H1 (cell line): ENCODE measurements around the gene FLT4. TPM values are rescaled to one million over a fixed set of nuclear protein-coding genes. Genes with fewer than 3 reads are reported as not detected.

ENCODE experiments used
- CTCF ChIA-PET: fragments of 300-600 bp; sonication (Branson Sonifier 250); formaldehyde crosslinking; loops from one replicate; lab custom pipeline; 2021; ENCODE audit not compliant: partially characterized antibody; lab: Charles Lee
- POLR2A ChIA-PET: fragments of 300-600 bp; sonication (Branson Sonifier 250); formaldehyde crosslinking; loops from one replicate; lab custom pipeline; 2021; ENCODE audit warnings: inconsistent platforms; ENCODE audit not compliant: partially characterized antibody; lab: Charles Lee
- DNase-seq, 2 experiments: peaks; one replicate each; pipeline versions ENCODE4 v3.0.0 to v3.0.0-alpha.2; 2010 to 2022; ENCODE audit warnings: low spot score in 2 of 2, low read depth in 1 of 2, mixed read lengths in 1 of 2
- FAIRE-seq: peaks from 2 replicates; lab custom pipeline; 2011; peaks lifted over from hg19 to GRCh38; lab: Jason Lieb, UNC
- H2AFZ ChIP-seq: 2 replicates; pipeline ENCODE4 v1.8.1; 2012; ENCODE audit warnings: low read length, inconsistent platforms
- H2AK5ac ChIP-seq: 2 replicates; pipeline ENCODE4 v1.6.1; 2013; ENCODE audit warnings: low read depth, low read length
- H2BK120ac ChIP-seq: replicated peaks from 2 replicates; pipeline ENCODE3; 2013; ENCODE audit warnings: low read depth, low read length, inconsistent platforms
- H2BK12ac ChIP-seq: 2 replicates; pipeline ENCODE4 v1.6.1; 2013; ENCODE audit warnings: low read depth, low read length
- H2BK15ac ChIP-seq: 2 replicates; pipeline ENCODE4 v1.6.1; 2013; ENCODE audit warnings: low read length
- H2BK20ac ChIP-seq: 2 replicates; pipeline ENCODE4 v1.6.1; 2013; ENCODE audit warnings: low read length
- H2BK5ac ChIP-seq: 2 replicates; pipeline ENCODE4 v1.6.1; 2013; ENCODE audit warnings: low read depth, low read length
- H3K14ac ChIP-seq: 2 replicates; pipeline ENCODE4 v1.6.1; 2013; ENCODE audit warnings: inconsistent platforms; ENCODE audit not compliant: insufficient read length
- H3K18ac ChIP-seq: 2 replicates; pipeline ENCODE4 v1.6.1; 2013; ENCODE audit warnings: low read length; ENCODE audit errors: extremely low read depth
- H3K23ac ChIP-seq: 2 replicates; pipeline ENCODE4 v1.6.1; 2013; ENCODE audit warnings: inconsistent platforms; ENCODE audit not compliant: insufficient read length
- H3K23me2 ChIP-seq: 2 replicates; pipeline ENCODE4 v1.6.1; 2013; ENCODE audit warnings: low read depth, low read length
- H3K27ac ChIP-seq: 2 replicates; pipeline ENCODE4 v1.6.1; 2011; ENCODE audit warnings: low read depth, low read length, inconsistent platforms
- H3K27me3 ChIP-seq, 4 experiments: replicated peaks in 1 of 4; 1 replicate in 1 of 4; 2 replicates in 3 of 4; pipeline versions ENCODE4 v1.6.1 to v1.8.1; 2011 to 2013; ENCODE audit warnings: low read length in 3 of 4, mild to moderate bottlenecking in 3 of 4, inconsistent platforms in 2 of 4, mixed read lengths in 2 of 4, moderate library complexity in 1 of 4; ENCODE audit not compliant: control insufficient read depth in 3 of 4, insufficient read depth in 3 of 4; ENCODE audit errors: extremely low read depth in 1 of 4
- H3K36me3 ChIP-seq, 4 experiments: 2 replicates each; pipeline versions ENCODE4 v1.6.1 to v1.8.1; 2011 to 2013; ENCODE audit warnings: mild to moderate bottlenecking in 4 of 4, low read length in 3 of 4, moderate library complexity in 2 of 4, control low read depth in 1 of 4, inconsistent platforms in 1 of 4; ENCODE audit not compliant: insufficient read depth in 4 of 4, control insufficient read depth in 2 of 4
- H3K4ac ChIP-seq: replicated peaks from 2 replicates; pipeline ENCODE3; 2013; ENCODE audit warnings: low read length, low read depth, mixed read lengths, inconsistent platforms; ENCODE audit not compliant: insufficient read length
- H3K4me1 ChIP-seq, 4 experiments: replicated peaks in 1 of 4; 1 replicate in 1 of 4; 2 replicates in 3 of 4; pipeline versions ENCODE4 v1.6.1 to v1.8.1; 2011 to 2013; ENCODE audit warnings: low read length in 3 of 4, inconsistent platforms in 2 of 4, mixed read lengths in 1 of 4; ENCODE audit not compliant: insufficient read depth in 4 of 4, control insufficient read depth in 3 of 4
- H3K4me2 ChIP-seq, 2 experiments: 2 replicates each; pipeline versions ENCODE4 v1.6.1 to v1.8.1; 2011 to 2013; ENCODE audit warnings: low read depth in 2 of 2, low read length in 2 of 2, control low read depth in 1 of 2, inconsistent platforms in 1 of 2, mild to moderate bottlenecking in 1 of 2; ENCODE audit not compliant: insufficient read depth in 1 of 2
- H3K4me3 ChIP-seq, 4 experiments: fragments of 200-600, 300-600 bp in 1 of 4; sonication (generic), shearing (Covaris generic), sonication (Bioruptor Twin) in 1 of 4; 2 replicates each; pipeline versions ENCODE4 v1.5.1 to v1.8.1; 2011 to 2016; ENCODE audit warnings: low read length in 4 of 4, low read depth in 3 of 4, control low read depth in 2 of 4, inconsistent platforms in 2 of 4, mild to moderate bottlenecking in 2 of 4, mixed read lengths in 1 of 4, moderate library complexity in 1 of 4; ENCODE audit not compliant: insufficient read depth in 2 of 4; ENCODE audit errors: extremely low read depth in 1 of 4
- H3K56ac ChIP-seq: replicated peaks from 2 replicates; pipeline ENCODE3; 2013; ENCODE audit warnings: low read depth, mild to moderate bottlenecking, mixed read lengths, low read length, inconsistent platforms; ENCODE audit not compliant: insufficient read length
- H3K79me1 ChIP-seq: 2 replicates; pipeline ENCODE4 v1.6.1; 2013; ENCODE audit warnings: low read depth, low read length, control low read depth
- H3K79me2 ChIP-seq, 2 experiments: 2 replicates each; pipeline versions ENCODE4 v1.6.1 to v1.8.1; 2012 to 2013; ENCODE audit warnings: low read length in 2 of 2, mild to moderate bottlenecking in 2 of 2, inconsistent platforms in 1 of 2; ENCODE audit not compliant: insufficient read depth in 2 of 2, control insufficient read depth in 1 of 2
- H3K9ac ChIP-seq, 4 experiments: replicated peaks in 1 of 4; 1 replicate in 1 of 4; 2 replicates in 3 of 4; pipeline versions ENCODE4 v1.6.1 to v1.8.1; 2011 to 2013; ENCODE audit warnings: low read depth in 3 of 4, low read length in 3 of 4, control low read depth in 2 of 4, mild to moderate bottlenecking in 2 of 4, moderate library complexity in 2 of 4, inconsistent platforms in 1 of 4; ENCODE audit errors: extremely low read depth in 1 of 4
- H3K9me3 ChIP-seq, 2 experiments: 2 replicates each; pipeline versions ENCODE4 v1.6.1 to v1.8.1; 2012 to 2013; ENCODE audit warnings: mild to moderate bottlenecking in 2 of 2, moderate library complexity in 2 of 2, control low read depth in 1 of 2, inconsistent platforms in 1 of 2, low read depth in 1 of 2, low read length in 1 of 2, mixed read lengths in 1 of 2; ENCODE audit not compliant: insufficient read depth in 2 of 2
- H4K20me1 ChIP-seq, 2 experiments: replicated peaks in 1 of 2; 2 replicates each; pipeline versions ENCODE3 to v1.8.1; 2011 to 2013; ENCODE audit warnings: inconsistent platforms in 2 of 2, low read length in 2 of 2, mild to moderate bottlenecking in 1 of 2; ENCODE audit not compliant: insufficient read depth in 2 of 2, control insufficient read depth in 1 of 2
- H4K5ac ChIP-seq: 2 replicates; pipeline ENCODE4 v1.6.1; 2013; ENCODE audit warnings: low read length, low read depth, mixed read lengths, inconsistent platforms; ENCODE audit not compliant: insufficient read length
- H4K8ac ChIP-seq: 2 replicates; pipeline ENCODE4 v1.8.0; 2013; ENCODE audit warnings: mild to moderate bottlenecking, moderate library complexity, low read length, inconsistent platforms; ENCODE audit not compliant: insufficient read depth; ENCODE audit errors: extremely low read depth
- H4K91ac ChIP-seq: replicated peaks from 2 replicates; pipeline ENCODE3; 2013; ENCODE audit warnings: low read length, mixed read lengths, inconsistent platforms; ENCODE audit not compliant: insufficient read length
- ASH2L ChIP-seq: fragments of 200-600, 300-600 bp; sonication (generic); IDR thresholded peaks from one replicate; pipeline ENCODE4 v1.7.1; 2017; ENCODE audit warnings: low read length
- CBX8 ChIP-seq: fragments of 300-800, 300-1000 bp; sonication (generic); IDR thresholded peaks from 2 replicates; pipeline ENCODE4 v1.7.1; 2016; ENCODE audit warnings: low read depth, low read length, borderline replicate concordance
- CHD1 ChIP-seq: IDR thresholded peaks from 2 replicates; pipeline ENCODE4 v1.6.1; 2012; ENCODE audit warnings: low read depth, low read length, improper control_type of control experiment
- CHD2 ChIP-seq: IDR thresholded peaks from 2 replicates; pipeline ENCODE4 v1.6.1; 2012; ENCODE audit warnings: low read length, improper control_type of control experiment
- EZH2 ChIP-seq: fragments of 200-600 bp; sonication (generic); IDR thresholded peaks from 2 replicates; pipeline ENCODE4 v1.7.1; 2012; ENCODE audit warnings: low read depth, mild to moderate bottlenecking, moderate library complexity, low read length, inconsistent platforms; ENCODE audit not compliant: severe bottlenecking
- FOSL1 ChIP-seq: IDR thresholded peaks from 2 replicates; pipeline ENCODE4 v1.6.1; 2011; ENCODE audit warnings: mild to moderate bottlenecking, low read depth, low read length, moderate library complexity; ENCODE audit not compliant: insufficient read depth
- KDM4A ChIP-seq: IDR thresholded peaks from one replicate; pipeline ENCODE4 v1.7.1; 2012; ENCODE audit warnings: low read depth, mild to moderate bottlenecking, moderate library complexity, low read length, inconsistent platforms; ENCODE audit not compliant: severe bottlenecking
- KDM5A ChIP-seq: fragments of 200-600 bp; IDR thresholded peaks from 2 replicates; pipeline ENCODE4 v1.7.1; 2012; ENCODE audit warnings: mild to moderate bottlenecking, low read length, inconsistent platforms, mixed read lengths
- NRF1 ChIP-seq: IDR thresholded peaks from 2 replicates; pipeline ENCODE4 v1.6.1; 2011; ENCODE audit warnings: mild to moderate bottlenecking, low read depth, low read length, improper control_type of control experiment
- RNF2 ChIP-seq: fragments of 200-900, 300-1000 bp; sonication (generic); IDR thresholded peaks from 2 replicates; pipeline ENCODE4 v1.7.1; 2016; ENCODE audit warnings: borderline replicate concordance, low read depth, mild to moderate bottlenecking, antibody characterized with exemption, low read length; ENCODE audit not compliant: poor library complexity, severe bottlenecking; ENCODE audit errors: missing control alignments
- SIN3A ChIP-seq, 2 experiments: IDR thresholded peaks in 1 of 2; conservative IDR thresholded peaks in 1 of 2; 2 replicates each; pipeline ENCODE4 v1.6.1; 2011 to 2012; ENCODE audit warnings: low read length in 2 of 2, improper control_type of control experiment in 1 of 2, low read depth in 1 of 2, mild to moderate bottlenecking in 1 of 2
- TAF1 ChIP-seq: IDR thresholded peaks from 2 replicates; pipeline ENCODE4 v1.6.1; 2011; ENCODE audit warnings: mild to moderate bottlenecking, low read depth, low read length
- USF2 ChIP-seq: IDR thresholded peaks from 2 replicates; pipeline ENCODE4 v1.6.1; 2011; ENCODE audit warnings: low read length, improper control_type of control experiment
- WGBS, 2 experiments: shearing (Covaris generic) in 1 of 2; methylation state at CpG; one replicate each; pipeline versions ENCODE4 v1.1.6 to v1.1.7; 2013 to 2015; ENCODE audit warnings: low lambda C conversion rate in 2 of 2, mixed read lengths in 2 of 2, inconsistent platforms in 1 of 2, low coverage in 1 of 2, missing lambda C conversion rate in 1 of 2; ENCODE audit not compliant: insufficient replicate concordance in 2 of 2, insufficient coverage in 1 of 2, insufficient read length in 1 of 2; ENCODE audit errors: extremely low coverage in 1 of 2, missing lambda C conversion rate in 1 of 2; 5-methylcytosine and 5-hydroxymethylcytosine counted together
- polyA plus RNA-seq, 7 experiments: library from polyadenylated mRNA; depleted of rRNA in 3 of 7; stranded (reverse) in 5 of 7; unstranded in 2 of 7; fragments of >200 nt in 5 of 7; fragments of 200-250 nt in 2 of 7; gene quantifications; 1 replicate in 5 of 7; 2 replicates in 1 of 7; 4 replicates in 1 of 7; pipeline versions ENCODE4 v1.2.1 to v1.2.3, GENCODE V29; 2011 to 2013; ENCODE audit warnings: missing spikeins in 2 of 7, mixed read lengths in 2 of 7
- total RNA-seq: library from RNA; stranded (reverse); fragmentation: NEBNext Ultra II Directional; extraction: Animal tissue kit (Norgen Biotek cat#: 25700); gene quantifications from 2 replicates; pipeline ENCODE4 v1.2.1, GENCODE V29; 2021

The FLT4 gene
- total and polyA plus RNA-seq, 2 of the 8 experiments (the other 6 are each of a cell fraction or from before 2014, with no cell fraction given): 6.5 to 7.7 TPM

- no peaks in the 10 kb centered on the region for H3K9me3 ChIP-seq
- TF ChIP-seq RNF2: no peak
- no peak for TF ChIP-seq CBX8
- TF ChIP-seq FOSL1: no peak
- TF ChIP-seq USF2: no peak
- no peak for TF ChIP-seq ASH2L
- no peak for TF ChIP-seq NRF1
- TF ChIP-seq EZH2: no peak
- no peak for TF ChIP-seq KDM4A
- no peak for TF ChIP-seq KDM5A
- TF ChIP-seq CHD1: no peak
- TF ChIP-seq CHD2: no peak
- no peak for TF ChIP-seq SIN3A (conservative IDR thresholded peaks at IDR 0.05 in 1 of 2, IDR thresholded peaks at IDR 0.05 in 1 of 2; ENCODE audit: low read depth in 1 of 2, low read length in 2 of 2)
- TF ChIP-seq TAF1: no peak
- TF ChIP-seq, all 59 proteins: peak for 0
- Histone ChIP-seq H2BK15ac (no peak overlapping the region), H3K4me3 (no peak overlapping the region), H2BK20ac (no peak overlapping the region), H2BK12ac (no peak overlapping the region), H3K79me2 (no peaks in the 10 kb centered on the region), H4K5ac (no peak overlapping the region), H2BK5ac (no peak overlapping the region), H3K56ac (no peak overlapping the region), H2AFZ (no peak overlapping the region), H3K14ac (no peak overlapping the region), H3K27ac (no peak overlapping the region), H3K79me1 (no peaks in the 10 kb centered on the region), H3K36me3 (no peaks in the 10 kb centered on the region), H2AK5ac (no peak overlapping the region), H3K4me2 (no peak overlapping the region), H4K8ac (no peak overlapping the region), H3K4ac (no peak overlapping the region), H3K23ac (no peak overlapping the region), H3K23me2 (no peaks in the 10 kb centered on the region), H3K27me3 (no peaks in the 10 kb centered on the region), H2BK120ac (no peak overlapping the region), H4K91ac (no peak overlapping the region), H4K20me1 (no peaks in the 10 kb centered on the region), H3K9ac (no peak overlapping the region), H3K4me1 (peaks cover 0 to 8% (median 5%) of the 10 kb centered on the region in 4 experiments; a peak in 4 of 7 replicates), H3K18ac (no peak overlapping the region)
- ChIA-PET POLR2A (no interaction called here), CTCF (interaction anchor here (0.6 to 4.3 kb wide), 3 partner anchors 29 to 335 kb away, joined by 3 to 23 read pairs (median 4); no protein-coding TSS in a partner anchor)
- FAIRE-seq (no peak), DNase-seq (no peak)
- 71% methylated on average over 7 of the region's 7 CpGs; no CpG with 5 or more reads in 1 of the 2 experiments for WGBS, 2 experiments
Measured at GRCh38 chr5:180689775-180690174, 40.4 kb upstream of the FLT4 start.
